Common myeloid progenitor, CD34-positive (primary cell): ENCODE measurements around the gene USP13.
A peak's percentile ranks its signal among the peaks of the same experiment; 100 is the strongest.

Experiments used
- CTCF ChIA-PET: fragments of 350-600 bp; sonication (Branson Sonifier 250); formaldehyde crosslinking; loops from one replicate; lab custom pipeline; 2021; ENCODE audit warnings: antibody characterized with exemption; lab: Charles Lee
- POLR2A ChIA-PET: fragments of 350-600 bp; sonication (Branson Sonifier 250); formaldehyde crosslinking; loops from one replicate; lab custom pipeline; 2021; ENCODE audit warnings: antibody characterized with exemption; lab: Charles Lee
- DNase-seq, 3 donors: peaks; one replicate each; pipeline versions ENCODE4 v3.0.0 to v3.0.0-alpha.2; 2013
- H3K27ac ChIP-seq, 2 experiments: 1 replicate in 1 of 2; 2 replicates in 1 of 2; pipeline ENCODE4 v1.7.0; 2013; ENCODE audit warnings: inconsistent platforms in 2 of 2, low read length in 2 of 2, mild to moderate bottlenecking in 2 of 2, low read depth in 1 of 2, moderate library complexity in 1 of 2; ENCODE audit not compliant: severe bottlenecking in 2 of 2, insufficient read depth in 1 of 2, poor library complexity in 1 of 2
- H3K27me3 ChIP-seq, 5 experiments: replicated peaks in 2 of 5; 1 replicate in 3 of 5; 2 replicates in 2 of 5; pipeline versions ENCODE4 v1.6.1 to v1.7.0; 2013; ENCODE audit warnings: low read length in 4 of 5, mild to moderate bottlenecking in 2 of 5, moderate library complexity in 2 of 5, inconsistent platforms in 1 of 5; ENCODE audit not compliant: insufficient read depth in 5 of 5, control insufficient read depth in 4 of 5
- H3K36me3 ChIP-seq, 4 experiments: 1 replicate in 2 of 4; 2 replicates in 2 of 4; pipeline versions ENCODE4 v1.6.1 to v1.7.0; 2013; ENCODE audit warnings: low read length in 3 of 4, control low read depth in 1 of 4, mild to moderate bottlenecking in 1 of 4; ENCODE audit not compliant: control insufficient read depth in 4 of 4, insufficient read depth in 4 of 4
- H3K4me1 ChIP-seq, 4 experiments: 1 replicate in 3 of 4; 2 replicates in 1 of 4; pipeline versions ENCODE4 v1.6.1 to v1.7.1; 2013; ENCODE audit warnings: low read length in 3 of 4, mild to moderate bottlenecking in 3 of 4, control low read depth in 1 of 4, inconsistent platforms in 1 of 4, moderate library complexity in 1 of 4; ENCODE audit not compliant: control insufficient read depth in 4 of 4, insufficient read depth in 4 of 4; ENCODE audit errors: control extremely low read depth in 1 of 4
- H3K4me3 ChIP-seq, 7 experiments: 1 replicate in 4 of 7; 2 replicates in 3 of 7; pipeline versions ENCODE4 v1.5.1 to v1.7.0; 2013; ENCODE audit warnings: mild to moderate bottlenecking in 7 of 7, low read length in 6 of 7, moderate library complexity in 6 of 7, inconsistent platforms in 2 of 7, low read depth in 2 of 7, control low read depth in 1 of 7; ENCODE audit not compliant: insufficient read depth in 4 of 7, control insufficient read depth in 1 of 7; ENCODE audit errors: extremely low read depth in 1 of 7
- H3K9me3 ChIP-seq, 5 experiments: 1 replicate in 4 of 5; 2 replicates in 1 of 5; pipeline versions ENCODE4 v1.6.1 to v1.7.1; 2013; ENCODE audit warnings: low read length in 4 of 5, mild to moderate bottlenecking in 2 of 5, inconsistent platforms in 1 of 5, low read depth in 1 of 5, moderate library complexity in 1 of 5; ENCODE audit not compliant: control insufficient read depth in 4 of 5, insufficient read depth in 2 of 5; ENCODE audit errors: control extremely low read depth in 1 of 5
- WGBS: methylation state at CpG from one replicate; pipeline ENCODE4 v1.1.5; 2013; ENCODE audit not compliant: insufficient coverage; 5-methylcytosine and 5-hydroxymethylcytosine counted together

The USP13 gene

GRCh38 chr3:179765396-179765795, 112.6 kb downstream of the USP13 start:
- H3K27me3 ChIP-seq = no peaks in the 10 kb centered on the region
- DNase-seq = no peak
- peaks cover 8 to 31% (median 25%) of the 10 kb centered on the region in 4 experiments for H3K36me3 ChIP-seq
- H3K4me3 ChIP-seq = no peak overlapping the region
- no peak overlapping the region for H3K27ac ChIP-seq
- POLR2A ChIA-PET = no interaction called here
- H3K4me1 ChIP-seq = peaks cover 5 to 22% (median 13%) of the 10 kb centered on the region in 4 experiments
- 96% methylated on average over 2 of the region's 2 CpGs for WGBS
- peaks cover 0 to 4% (median 0%) of the 10 kb centered on the region in 5 experiments for H3K9me3 ChIP-seq
- CTCF ChIA-PET = interaction anchor here (0.6 kb wide), 1 partner anchor 630 kb away, joined by 3 read pairs; no protein-coding TSS in a partner anchor

GRCh38 chr3:179766416-179767133, 113.7 kb downstream of the USP13 start:
- no peaks in the 10 kb centered on the region for H3K9me3 ChIP-seq
- H3K27ac ChIP-seq = no peak overlapping the region
- 100% methylated on average over 1 of the region's 4 CpGs for WGBS
- POLR2A ChIA-PET = no interaction called here
- no peaks in the 10 kb centered on the region for H3K27me3 ChIP-seq
- peaks cover 6 to 22% (median 20%) of the 10 kb centered on the region in 4 experiments for H3K36me3 ChIP-seq
- H3K4me3 ChIP-seq = no peak overlapping the region
- no peak for DNase-seq
- CTCF ChIA-PET = interaction anchor here (0.8 kb wide), 1 partner anchor 17 kb away, joined by 3 read pairs; no protein-coding TSS in a partner anchor
- H3K4me1 ChIP-seq = peaks cover 5 to 23% (median 13%) of the 10 kb centered on the region in 4 experiments

- peak; percentile 55 to 87 (median 82) for DNase-seq
- H3K27ac ChIP-seq = peak overlapping the region in 1 of 2 experiments; percentile 62
- H3K36me3 ChIP-seq = peaks cover 3 to 22% (median 19%) of the 10 kb centered on the region in 4 experiments
- H3K27me3 ChIP-seq = no peaks in the 10 kb centered on the region
- ChIA-PET CTCF (interaction anchor here (0.6 to 1.9 kb wide), 3 partner anchors 19 to 160 kb away, joined by 3 to 4 read pairs (median 4); no protein-coding TSS in a partner anchor), POLR2A (no interaction called here)
- peaks cover 5 to 25% (median 15%) of the 10 kb centered on the region in 4 experiments for H3K4me1 ChIP-seq
- WGBS = 7% methylated on average over 2 of the region's 3 CpGs
- peak overlapping the region in 2 of 7 experiments; percentile 25 to 39 for H3K4me3 ChIP-seq
- no peaks in the 10 kb centered on the region for H3K9me3 ChIP-seq
These were observed 115.2 kb downstream of the USP13 start for GRCh38 chr3:179768080-179768479.

GRCh38 chr3:179769411-179770247, 116.8 kb downstream of the USP13 start:
- no peak overlapping the region for H3K4me3 ChIP-seq
- H3K4me1 ChIP-seq = peaks cover 5 to 25% (median 15%) of the 10 kb centered on the region in 4 experiments
- no peaks in the 10 kb centered on the region for H3K27me3 ChIP-seq
- peak in 2 of 3 donors; percentile 33 to 41 for DNase-seq
- H3K36me3 ChIP-seq = peaks cover 3 to 22% (median 16%) of the 10 kb centered on the region in 4 experiments
- H3K9me3 ChIP-seq = no peaks in the 10 kb centered on the region
- ChIA-PET POLR2A (no interaction called here), CTCF (no interaction called here)
- H3K27ac ChIP-seq = peak overlapping the region in 1 of 2 experiments; percentile 19
- WGBS = 98% methylated on average over 4 of the region's 9 CpGs

- ChIA-PET POLR2A (no interaction called here), CTCF (interaction anchor here (1.2 kb wide), 1 partner anchor 21 kb away, joined by 3 read pairs; no protein-coding TSS in a partner anchor)
- no peak overlapping the region for H3K27ac ChIP-seq
- DNase-seq = peak in 2 of 3 donors; percentile 17 to 42
- H3K4me3 ChIP-seq = no peak overlapping the region
- no peaks in the 10 kb centered on the region for H3K27me3 ChIP-seq
- peaks cover 0 to 5% (median 0%) of the 10 kb centered on the region in 5 experiments for H3K9me3 ChIP-seq
- WGBS = 73% methylated on average over 4 of the region's 4 CpGs
- H3K36me3 ChIP-seq = peaks cover 0 to 14% (median 6%) of the 10 kb centered on the region in 4 experiments
- H3K4me1 ChIP-seq = peaks cover 5 to 25% (median 15%) of the 10 kb centered on the region in 4 experiments
These were observed 119.0 kb downstream of the USP13 start for GRCh38 chr3:179771797-179772196.

- Histone ChIP-seq H3K4me1 (peaks cover 5 to 25% (median 15%) of the 10 kb centered on the region in 4 experiments), H3K4me3 (no peak overlapping the region), H3K9me3 (peaks cover 0 to 5% (median 0%) of the 10 kb centered on the region in 5 experiments), H3K36me3 (peaks cover 0 to 12% (median 5%) of the 10 kb centered on the region in 4 experiments), H3K27me3 (no peaks in the 10 kb centered on the region), H3K27ac (no peak overlapping the region)
- ChIA-PET POLR2A (no interaction called here), CTCF (interaction anchor here (1.2 kb wide), 1 partner anchor 22 kb away, joined by 3 read pairs; no protein-coding TSS in a partner anchor)
- 100% methylated on average over 2 of the region's 5 CpGs for WGBS
- no peak for DNase-seq
These were observed 119.5 kb downstream of the USP13 start for GRCh38 chr3:179772297-179772696.
